ENCODE data around the gene CCDC97.

Gene CCDC97

DNA sequence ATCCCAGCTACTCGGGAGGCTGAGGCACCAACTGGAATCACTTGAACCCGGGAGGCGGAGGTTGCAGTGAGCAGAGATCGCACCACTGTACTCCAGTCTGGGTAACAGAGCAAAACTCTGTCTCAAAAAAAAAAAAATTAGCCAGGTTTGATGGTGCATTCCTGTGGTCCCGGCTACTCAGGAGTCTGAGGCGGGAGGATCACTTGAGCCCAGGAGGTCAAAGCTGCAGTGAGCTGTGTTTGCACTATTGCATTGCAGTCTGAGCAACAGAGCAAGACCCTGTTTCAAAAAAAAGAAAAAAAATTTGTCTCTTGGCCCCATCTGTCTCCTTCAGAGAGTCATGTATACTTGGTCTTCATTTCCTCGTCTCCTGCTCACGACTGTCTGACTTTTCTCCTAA is 1.6 kb downstream of the CCDC97 start:
- in situ Hi-C loops (cut with HindIII; ENCODE audit: low pct_ligation_motif_present, low pct_unique_long_range_greater_than_20kb, low sequenced_read_pairs) = no loop called here
- DNase-seq = no peak

DNA sequence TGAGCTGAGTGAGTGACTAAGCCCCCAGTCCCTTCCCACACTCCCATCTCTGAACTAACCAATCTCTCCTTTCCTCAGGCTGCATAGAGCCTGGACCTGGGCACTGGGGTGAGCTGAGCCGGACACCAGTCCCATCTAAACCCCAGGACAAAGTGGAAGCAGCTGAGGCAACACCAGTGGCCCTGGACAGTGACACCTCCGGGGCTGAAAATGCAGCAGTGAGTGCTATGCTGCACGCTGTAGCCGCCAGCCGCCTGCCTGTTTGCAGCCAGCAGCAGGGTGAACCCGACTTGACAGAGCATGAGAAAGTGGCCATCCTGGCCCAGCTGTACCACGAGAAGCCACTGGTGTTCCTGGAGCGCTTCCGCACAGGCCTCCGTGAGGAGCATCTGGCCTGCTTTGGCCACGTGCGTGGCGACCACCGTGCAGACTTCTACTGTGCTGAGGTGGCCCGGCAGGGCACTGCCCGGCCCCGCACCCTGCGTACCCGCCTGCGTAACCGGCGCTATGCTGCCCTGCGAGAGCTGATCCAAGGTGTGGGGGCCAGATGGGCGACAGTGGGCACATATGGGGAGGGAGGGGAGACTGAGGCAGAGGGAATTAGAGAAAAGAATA is 6.4 kb downstream of the CCDC97 start:
- no peak for DNase-seq
- in situ Hi-C loops (cut with HindIII; ENCODE audit: low pct_ligation_motif_present, low pct_unique_long_range_greater_than_20kb, low sequenced_read_pairs) = no loop called here

DNA sequence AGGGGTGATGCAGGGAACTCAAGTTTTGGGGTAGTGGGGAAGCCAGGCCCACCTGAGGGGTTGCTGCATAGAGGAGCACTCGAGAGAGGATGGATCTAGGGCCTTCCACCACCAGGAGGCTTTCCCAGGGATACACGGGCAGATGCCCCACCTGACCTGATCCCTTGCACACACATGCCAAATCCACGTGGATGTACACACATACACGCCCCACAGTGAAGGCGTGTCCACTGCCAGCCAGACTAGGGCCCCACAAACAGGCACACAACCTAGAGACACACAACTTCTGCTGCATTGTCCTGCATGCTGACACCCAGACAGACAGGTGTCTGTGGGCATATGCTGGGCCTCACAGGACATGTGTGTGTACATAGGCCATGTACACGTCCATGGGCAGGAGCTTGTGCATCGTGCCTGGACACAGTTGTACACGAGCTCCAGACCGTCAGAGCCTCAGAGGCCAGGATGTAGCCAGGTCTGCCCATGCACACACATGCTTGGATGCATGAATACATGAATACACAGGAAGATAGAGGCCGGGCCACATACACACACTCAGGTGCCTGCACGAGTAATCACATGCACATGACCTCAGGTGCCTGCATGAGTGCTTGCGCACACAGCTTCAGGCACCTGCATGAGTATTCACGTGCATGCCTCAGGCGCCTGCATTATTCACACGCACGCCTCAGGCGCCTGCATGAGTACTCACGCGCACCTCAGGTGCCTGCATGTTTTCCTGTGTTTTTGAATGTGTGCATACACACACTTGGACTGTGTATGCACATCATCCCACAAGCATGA is 8.9 kb downstream of the CCDC97 start:
- no peak for DNase-seq
- in situ Hi-C loops (cut with HindIII; ENCODE audit: low pct_ligation_motif_present, low pct_unique_long_range_greater_than_20kb, low sequenced_read_pairs) = no loop called here

DNA sequence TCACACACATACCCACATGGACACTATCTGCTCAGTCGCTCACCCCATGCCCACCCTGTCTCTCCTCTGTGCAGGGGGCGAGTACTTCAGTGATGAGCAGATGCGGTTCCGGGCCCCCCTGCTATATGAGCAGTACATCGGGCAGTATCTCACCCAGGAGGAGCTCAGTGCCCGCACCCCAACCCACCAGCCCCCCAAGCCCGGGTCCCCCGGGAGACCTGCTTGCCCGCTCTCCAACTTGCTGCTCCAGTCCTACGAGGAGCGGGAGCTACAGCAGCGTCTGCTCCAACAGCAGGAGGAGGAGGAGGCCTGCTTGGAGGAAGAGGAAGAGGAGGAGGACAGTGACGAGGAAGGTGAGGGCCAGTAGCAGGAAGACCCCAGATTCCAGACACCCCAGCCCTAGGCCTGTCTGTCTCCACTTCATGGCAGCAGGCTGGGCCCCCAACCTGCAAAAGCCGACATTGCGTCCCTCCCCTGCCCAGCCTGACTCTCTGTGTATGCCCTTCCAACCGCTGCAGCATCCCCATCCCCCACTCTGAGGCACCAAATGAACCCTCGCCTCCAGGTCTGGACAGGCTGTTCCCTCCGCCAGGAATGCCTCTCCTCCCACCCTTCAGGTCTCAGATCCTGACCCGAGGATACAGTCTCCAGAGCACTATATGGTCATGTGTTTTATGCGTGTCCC is 9.7 kb downstream of the CCDC97 start:
- no peak for DNase-seq
- in situ Hi-C loops (cut with HindIII; ENCODE audit: low pct_ligation_motif_present, low pct_unique_long_range_greater_than_20kb, low sequenced_read_pairs) = no loop called here

DNA sequence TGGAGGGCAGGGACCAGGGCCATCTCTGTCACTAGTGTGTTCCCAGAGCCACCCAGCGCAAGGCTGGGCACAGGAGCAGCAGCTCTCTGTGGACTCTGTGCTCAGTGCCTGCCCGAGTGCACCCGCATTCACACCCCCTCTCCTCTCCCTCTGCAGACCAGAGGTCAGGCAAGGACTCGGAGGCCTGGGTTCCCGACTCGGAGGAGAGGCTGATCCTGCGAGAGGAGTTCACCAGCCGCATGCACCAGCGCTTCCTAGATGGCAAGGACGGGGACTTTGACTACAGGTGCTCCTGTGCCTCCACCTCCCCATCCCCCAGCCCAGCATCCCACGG is 10.2 kb downstream of the CCDC97 start:
- in situ Hi-C loops (cut with HindIII; ENCODE audit: low pct_ligation_motif_present, low pct_unique_long_range_greater_than_20kb, low sequenced_read_pairs) = no loop called here

DNA sequence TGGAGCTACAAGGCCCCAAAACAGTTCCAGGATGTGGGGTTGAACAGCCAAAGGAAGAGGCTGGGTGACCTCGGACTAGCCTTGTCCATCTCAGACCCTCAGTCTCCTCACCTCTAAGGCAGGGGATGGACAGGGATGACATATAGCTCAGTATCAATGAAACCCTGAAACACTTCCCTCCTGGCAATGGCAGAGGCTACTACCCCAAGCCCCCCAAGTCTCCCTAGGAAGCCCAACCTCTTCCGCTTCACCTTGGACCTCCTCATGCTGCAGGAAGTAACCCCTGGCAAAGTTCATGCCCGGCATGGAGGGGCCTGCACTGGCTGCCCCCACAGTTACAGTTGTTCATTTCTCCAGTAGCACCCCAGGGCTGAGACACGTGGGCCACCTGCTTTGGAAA is 10.6 kb downstream of the CCDC97 start:
- no peak for DNase-seq
- in situ Hi-C loops (cut with HindIII; ENCODE audit: low pct_ligation_motif_present, low pct_unique_long_range_greater_than_20kb, low sequenced_read_pairs) = no loop called here

More for the DNA sequence above, 10.2 kb downstream of the CCDC97 start:
- DNase-seq = no peak

DNA sequence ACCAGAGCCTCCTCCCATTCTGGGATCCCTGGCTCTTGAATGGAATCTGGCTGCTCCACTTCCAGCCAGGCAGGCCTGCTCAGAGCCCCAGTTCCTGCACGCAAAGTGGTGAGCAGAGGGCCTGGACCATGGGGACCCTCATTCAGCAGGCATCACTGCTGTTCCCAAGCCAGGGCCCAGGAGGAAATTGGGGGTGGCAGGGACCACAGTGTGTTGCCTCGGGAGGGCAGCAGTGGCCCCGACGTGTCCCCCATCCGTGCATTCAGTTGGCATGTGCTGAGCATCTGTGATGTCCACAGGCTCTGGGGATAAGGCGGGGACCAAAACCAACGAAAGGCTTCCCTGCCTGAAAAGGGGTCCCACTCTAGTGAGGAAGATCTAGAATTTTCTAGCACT is 11.2 kb downstream of the CCDC97 start:
- no peak for DNase-seq
- in situ Hi-C loops (cut with HindIII; ENCODE audit: low pct_ligation_motif_present, low pct_unique_long_range_greater_than_20kb, low sequenced_read_pairs) = no loop called here

DNA sequence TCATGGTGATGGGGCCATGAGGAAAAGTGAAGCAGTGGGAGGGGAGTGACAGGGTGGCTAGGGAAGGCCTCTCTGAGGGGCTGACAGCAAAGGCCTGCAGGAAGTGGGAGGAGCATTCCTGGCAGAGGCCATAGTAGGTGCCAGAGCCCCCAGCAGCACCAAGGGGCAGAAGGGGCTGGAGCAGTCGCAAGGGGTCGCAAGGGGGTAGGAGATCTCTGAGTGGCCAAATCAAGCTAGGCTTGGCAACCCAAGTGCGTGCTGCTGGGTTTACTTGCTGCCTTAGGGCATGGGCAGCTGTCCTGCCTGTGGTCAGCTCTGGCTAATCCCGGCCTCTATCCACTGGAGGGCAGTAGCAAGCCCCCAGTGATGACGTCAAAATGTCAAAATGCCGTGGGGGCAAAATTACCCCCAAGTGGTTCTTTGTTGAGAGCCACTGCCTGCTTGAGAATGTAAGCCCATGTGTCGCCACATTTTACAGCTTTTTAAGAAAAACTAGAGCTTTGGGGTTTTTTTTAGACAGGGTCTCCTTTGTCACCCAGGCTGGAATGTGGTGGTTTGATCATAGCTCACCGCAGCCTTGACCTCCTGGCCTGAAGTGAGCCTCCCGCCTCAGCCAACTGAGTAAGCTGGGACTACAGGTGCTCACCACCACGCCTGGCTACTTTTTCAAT is 11.8 kb downstream of the CCDC97 start:
- DNase-seq = peak; percentile 69
- in situ Hi-C loops (cut with HindIII; ENCODE audit: low pct_ligation_motif_present, low pct_unique_long_range_greater_than_20kb, low sequenced_read_pairs) = no loop called here

DNA sequence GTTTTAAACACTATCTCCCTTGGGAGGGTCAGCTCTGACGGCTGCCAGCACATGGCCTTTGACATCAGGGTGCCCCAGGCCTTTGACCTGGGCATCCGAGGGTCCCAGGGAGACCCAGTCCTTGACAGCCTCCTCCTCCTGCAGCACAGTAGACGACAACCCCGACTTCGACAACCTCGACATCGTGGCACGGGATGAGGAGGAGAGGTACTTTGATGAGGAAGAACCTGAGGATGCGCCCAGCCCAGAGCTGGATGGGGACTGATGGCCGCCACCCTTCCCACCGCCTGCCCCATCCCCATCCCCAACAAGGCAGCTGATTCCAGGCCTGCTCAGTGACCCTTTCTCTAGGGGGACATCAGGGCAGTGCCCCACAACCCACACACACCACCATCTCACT is 12.5 kb downstream of the CCDC97 start:
- in situ Hi-C loops (cut with HindIII; ENCODE audit: low pct_ligation_motif_present, low pct_unique_long_range_greater_than_20kb, low sequenced_read_pairs) = no loop called here
- DNase-seq = no peak

DNA sequence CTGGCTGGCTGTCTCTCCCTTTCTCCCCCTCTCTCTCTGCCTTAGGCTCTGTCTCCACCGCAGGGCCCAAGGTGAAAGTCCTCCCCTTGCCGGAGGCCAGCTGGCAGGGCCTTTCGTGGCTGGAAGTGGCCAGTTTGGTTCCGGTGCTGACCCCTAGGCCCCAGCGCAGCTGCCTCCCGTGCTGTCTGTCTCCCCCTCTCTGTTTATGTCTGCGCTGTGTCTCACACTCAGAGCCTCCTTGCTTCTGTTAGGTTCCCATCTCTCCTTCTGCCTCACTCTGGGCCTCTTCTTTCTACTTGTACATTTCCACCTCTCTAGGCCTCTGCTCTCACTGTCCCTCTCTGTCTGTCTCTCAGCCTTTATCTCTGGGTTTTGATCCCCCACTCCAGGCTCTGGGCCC is 13.1 kb downstream of the CCDC97 start:
- in situ Hi-C loops (cut with HindIII; ENCODE audit: low pct_ligation_motif_present, low pct_unique_long_range_greater_than_20kb, low sequenced_read_pairs) = no loop called here
- DNase-seq = no peak

DNA sequence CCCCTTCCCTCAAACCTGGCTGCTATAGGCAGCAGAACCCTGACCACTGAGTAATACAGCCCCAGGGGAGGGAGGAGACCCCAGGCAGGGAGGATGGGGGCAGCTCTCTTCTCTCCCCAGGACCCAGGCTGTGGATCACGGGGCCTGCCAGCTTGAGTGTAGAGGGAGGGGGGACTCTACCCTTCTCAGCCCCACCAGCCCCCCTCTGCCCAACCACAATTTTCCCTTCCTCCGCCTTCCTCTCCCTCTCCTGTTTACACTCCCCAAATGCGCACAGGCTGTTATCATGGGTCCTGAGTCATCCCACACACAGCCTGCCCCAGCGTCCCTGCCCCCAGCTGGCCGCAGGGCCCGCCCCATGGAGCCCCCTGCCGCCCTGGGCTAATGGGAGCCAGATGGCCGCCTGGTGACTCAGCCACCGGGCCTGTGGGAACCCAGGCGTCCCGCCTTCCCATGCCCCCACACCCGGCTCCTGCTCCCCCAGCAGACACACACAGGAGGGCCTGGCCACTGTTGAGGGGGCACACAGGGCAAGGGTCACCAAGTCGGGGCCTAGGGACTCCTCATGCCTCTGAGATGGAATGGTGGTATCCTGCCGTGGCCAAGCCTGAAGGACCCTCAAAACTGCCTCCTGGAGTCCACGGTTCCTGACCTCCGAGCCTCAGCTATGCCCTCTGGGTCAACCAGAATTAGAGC is 13.6 kb downstream of the CCDC97 start:
- in situ Hi-C loops (cut with HindIII; ENCODE audit: low pct_ligation_motif_present, low pct_unique_long_range_greater_than_20kb, low sequenced_read_pairs) = no loop called here
- peak; percentile 79 for DNase-seq

DNA sequence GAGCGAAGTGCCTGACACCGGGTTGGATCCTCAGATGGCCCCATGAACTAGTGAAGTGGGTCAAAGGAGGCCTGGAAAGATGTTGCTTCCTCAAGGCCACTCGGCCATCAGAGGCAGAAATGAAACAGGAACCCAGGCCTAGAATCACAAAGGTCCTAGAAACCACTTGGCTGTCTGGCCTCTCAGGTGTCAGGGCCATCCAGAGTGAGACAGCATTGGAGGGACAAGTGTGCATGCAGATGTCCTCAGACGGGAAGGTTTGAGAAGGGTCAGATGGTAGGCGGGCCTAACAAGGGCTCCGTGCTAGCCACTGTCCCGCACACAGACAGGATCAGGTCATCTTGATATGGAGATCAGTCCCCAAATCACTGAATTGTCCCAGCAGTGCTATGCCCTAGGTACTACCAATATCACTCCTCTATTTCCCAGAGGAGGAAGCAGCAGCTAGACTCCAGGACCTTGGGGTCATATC is 14.3 kb downstream of the CCDC97 start:
- no peak for DNase-seq

DNA sequence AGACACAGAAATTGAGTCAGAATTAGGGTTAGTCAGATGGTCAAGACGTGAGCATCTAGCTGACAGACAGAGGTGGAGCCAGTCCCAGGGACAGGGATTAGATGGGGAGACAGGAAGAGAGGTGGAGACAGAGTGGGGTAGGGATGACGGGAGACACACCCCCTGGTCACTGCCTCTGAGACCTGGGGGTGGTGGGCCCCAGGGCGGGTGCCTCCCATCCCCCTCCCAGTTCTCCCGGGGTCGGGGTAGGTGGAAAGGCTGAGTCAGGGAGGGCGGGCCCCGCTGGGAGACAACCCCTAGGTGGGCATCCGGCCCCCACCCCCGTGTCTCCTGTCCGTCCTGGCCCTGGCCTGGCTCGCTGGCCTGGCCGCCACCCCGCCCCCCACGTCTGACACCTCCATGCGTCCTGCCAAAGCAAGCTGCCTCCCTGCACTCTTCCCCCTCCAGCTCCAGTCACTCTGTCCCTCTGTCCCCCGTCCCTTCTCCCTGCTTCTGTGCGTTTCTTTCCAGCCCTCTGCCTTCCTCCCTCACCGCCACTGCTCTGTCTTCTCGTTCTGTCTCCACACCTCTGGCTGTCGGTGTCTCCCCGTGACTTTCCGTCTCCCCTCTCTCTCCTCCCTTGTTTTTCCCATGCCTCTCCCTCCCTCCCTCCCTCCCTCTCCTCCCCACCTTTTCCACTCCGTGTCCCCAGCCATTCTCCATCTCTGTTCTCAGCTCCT is 15.1 kb downstream of the CCDC97 start:
- in situ Hi-C loops (cut with HindIII; ENCODE audit: low pct_ligation_motif_present, low pct_unique_long_range_greater_than_20kb, low sequenced_read_pairs) = no loop called here
- no peak for DNase-seq

More for the DNA sequence above, 14.3 kb downstream of the CCDC97 start:
- in situ Hi-C loops (cut with HindIII; ENCODE audit: low pct_ligation_motif_present, low pct_unique_long_range_greater_than_20kb, low sequenced_read_pairs) = no loop called here

DNA sequence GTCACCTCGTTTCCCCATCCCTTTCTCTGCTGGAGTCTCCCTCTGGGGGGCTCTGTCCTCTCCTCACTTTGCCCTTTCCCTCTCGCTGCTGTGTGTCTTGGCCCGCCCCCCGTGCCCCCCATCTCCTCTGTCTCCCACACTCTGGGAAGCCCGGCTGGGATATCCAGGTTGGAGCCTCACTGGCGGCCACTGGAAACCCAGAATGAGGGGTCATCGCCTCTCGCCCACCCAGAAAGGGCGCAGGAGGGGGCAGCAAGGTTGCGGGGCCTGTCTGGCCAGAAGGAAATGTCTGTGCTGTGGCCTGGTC is 15.6 kb downstream of the CCDC97 start:
- in situ Hi-C loops (cut with HindIII; ENCODE audit: low pct_ligation_motif_present, low pct_unique_long_range_greater_than_20kb, low sequenced_read_pairs) = no loop called here
- no peak for DNase-seq

DNA sequence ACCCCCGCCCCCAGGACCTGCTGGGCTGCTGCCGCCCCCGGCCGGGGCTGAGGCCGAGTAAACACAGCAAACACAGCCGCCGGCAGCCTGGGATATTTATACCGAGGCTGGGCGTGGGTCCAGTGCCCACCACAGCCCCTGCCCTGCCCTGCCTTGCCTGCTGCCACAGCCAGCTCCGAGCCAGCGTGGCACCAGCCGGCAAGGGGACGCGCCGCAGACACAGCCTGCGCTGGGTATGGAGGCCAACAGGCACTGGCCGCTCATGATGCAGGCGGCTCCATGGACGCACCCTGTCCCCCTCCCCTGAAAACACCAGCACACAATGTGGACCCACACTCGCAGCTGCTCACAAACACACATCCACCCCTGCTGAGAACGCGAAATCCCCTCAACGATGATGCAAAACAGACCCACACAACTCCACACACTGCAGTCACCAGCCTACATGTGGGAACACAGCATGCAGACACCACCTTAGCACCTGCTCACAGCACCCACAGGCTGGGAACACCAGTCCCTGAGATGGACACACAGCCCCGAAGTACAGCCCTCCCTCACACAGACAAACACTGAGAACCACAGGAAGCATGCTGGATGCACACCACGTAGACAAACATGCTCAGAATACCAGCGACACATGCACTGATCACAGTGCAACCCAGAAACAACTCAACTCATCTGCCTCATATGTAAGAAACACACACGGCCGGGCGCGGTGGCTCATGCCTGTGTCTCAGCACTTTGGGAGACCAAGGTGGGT is 16.2 kb downstream of the CCDC97 start:
- in situ Hi-C loops (cut with HindIII; ENCODE audit: low pct_ligation_motif_present, low pct_unique_long_range_greater_than_20kb, low sequenced_read_pairs) = no loop called here

DNA sequence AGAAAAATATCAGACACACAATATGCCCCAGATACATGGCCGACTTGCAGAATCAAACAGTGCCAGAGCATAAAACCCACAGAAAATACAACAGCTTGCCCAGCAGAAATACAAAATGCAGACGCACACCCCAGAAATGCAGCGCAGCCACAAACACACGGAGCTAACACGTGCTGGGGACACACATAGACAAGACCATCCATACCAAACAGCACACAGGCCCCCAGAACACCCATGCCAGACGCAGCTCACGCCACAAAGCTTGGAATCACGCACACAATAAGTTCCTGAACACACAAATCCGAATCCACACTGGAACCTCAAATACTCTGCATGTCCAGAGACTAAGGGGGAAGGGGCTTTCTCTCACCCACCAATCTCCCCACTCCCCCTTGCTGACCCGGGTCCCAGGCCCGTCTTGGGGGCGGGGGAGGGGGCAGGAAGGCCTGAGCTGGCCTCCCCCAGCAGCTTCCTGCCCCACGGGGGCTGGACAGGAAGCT is 17.2 kb downstream of the CCDC97 start:
- in situ Hi-C loops (cut with HindIII; ENCODE audit: low pct_ligation_motif_present, low pct_unique_long_range_greater_than_20kb, low sequenced_read_pairs) = no loop called here
- no peak for DNase-seq

More for the DNA sequence above, 16.2 kb downstream of the CCDC97 start:
- no peak for DNase-seq

DNA sequence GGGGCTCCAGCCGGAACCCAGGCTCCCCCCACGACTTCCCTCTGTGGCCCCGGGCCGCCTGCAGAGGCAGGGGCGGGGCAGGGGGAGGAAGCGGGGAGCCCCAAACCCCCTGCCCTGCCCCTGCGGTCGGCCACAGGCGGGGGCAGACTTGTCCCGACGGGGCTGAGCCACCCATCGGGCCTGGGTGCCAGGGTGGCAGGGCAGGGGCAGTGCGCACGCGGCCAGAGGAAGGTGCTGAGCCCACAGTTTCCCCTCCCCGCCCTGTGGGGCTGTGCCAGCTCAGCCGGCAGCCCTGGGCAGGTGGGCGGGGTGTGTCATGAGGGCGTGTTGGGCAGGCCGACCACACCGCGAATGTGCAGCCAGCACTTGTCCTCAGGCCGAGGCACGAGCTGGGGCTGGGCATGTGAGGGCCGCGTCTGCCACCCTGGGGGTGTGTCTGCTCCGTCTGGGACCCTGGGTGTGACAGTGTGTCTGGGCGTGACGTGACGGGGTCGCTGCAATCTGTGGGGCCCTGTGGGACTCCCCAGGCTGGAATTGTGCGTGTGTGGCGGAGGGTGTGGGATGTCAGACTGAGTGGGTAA is 17.7 kb downstream of the CCDC97 start:
- no peak for DNase-seq
- in situ Hi-C loops (cut with HindIII; ENCODE audit: low pct_ligation_motif_present, low pct_unique_long_range_greater_than_20kb, low sequenced_read_pairs) = no loop called here

Data from ACHN (cell line).